GM12872 (cell line): ENCODE data around the gene DACT2.

Experiments used
- TF ChIP-seq, protein P1 (sequence below): IDR thresholded peaks from 3 replicates; pipeline ENCODE4 v1.5.1; 2011; ENCODE audit warnings: low read depth, mild to moderate bottlenecking, low read length, moderate library complexity; ENCODE audit not compliant: insufficient read depth

DACT2 gene

DNA sequence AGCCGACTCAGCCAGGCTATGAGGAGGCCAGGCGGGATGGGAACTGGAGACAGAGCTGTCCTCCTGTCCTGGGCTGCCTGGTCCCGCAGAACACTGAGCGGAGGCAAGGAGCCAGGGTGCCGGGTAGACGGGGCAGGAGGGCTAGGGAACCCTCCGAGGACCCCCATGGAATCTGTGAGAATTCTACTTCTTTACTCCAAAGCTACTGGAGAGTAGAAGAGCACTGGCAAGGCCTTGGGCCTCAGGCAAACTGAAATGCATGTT, 14.9 kb downstream of the DACT2 start:
- TF ChIP-seq, protein P1, sequence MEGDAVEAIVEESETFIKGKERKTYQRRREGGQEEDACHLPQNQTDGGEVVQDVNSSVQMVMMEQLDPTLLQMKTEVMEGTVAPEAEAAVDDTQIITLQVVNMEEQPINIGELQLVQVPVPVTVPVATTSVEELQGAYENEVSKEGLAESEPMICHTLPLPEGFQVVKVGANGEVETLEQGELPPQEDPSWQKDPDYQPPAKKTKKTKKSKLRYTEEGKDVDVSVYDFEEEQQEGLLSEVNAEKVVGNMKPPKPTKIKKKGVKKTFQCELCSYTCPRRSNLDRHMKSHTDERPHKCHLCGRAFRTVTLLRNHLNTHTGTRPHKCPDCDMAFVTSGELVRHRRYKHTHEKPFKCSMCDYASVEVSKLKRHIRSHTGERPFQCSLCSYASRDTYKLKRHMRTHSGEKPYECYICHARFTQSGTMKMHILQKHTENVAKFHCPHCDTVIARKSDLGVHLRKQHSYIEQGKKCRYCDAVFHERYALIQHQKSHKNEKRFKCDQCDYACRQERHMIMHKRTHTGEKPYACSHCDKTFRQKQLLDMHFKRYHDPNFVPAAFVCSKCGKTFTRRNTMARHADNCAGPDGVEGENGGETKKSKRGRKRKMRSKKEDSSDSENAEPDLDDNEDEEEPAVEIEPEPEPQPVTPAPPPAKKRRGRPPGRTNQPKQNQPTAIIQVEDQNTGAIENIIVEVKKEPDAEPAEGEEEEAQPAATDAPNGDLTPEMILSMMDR = no peak

GRCh38 chr6:168303982-168304751, 15.4 kb downstream of the DACT2 start:
- TF ChIP-seq, protein P1 = no peak

GRCh38 chr6:168302534-168302933, 17.0 kb downstream of the DACT2 start:
- TF ChIP-seq, protein P1 = no peak

DNA sequence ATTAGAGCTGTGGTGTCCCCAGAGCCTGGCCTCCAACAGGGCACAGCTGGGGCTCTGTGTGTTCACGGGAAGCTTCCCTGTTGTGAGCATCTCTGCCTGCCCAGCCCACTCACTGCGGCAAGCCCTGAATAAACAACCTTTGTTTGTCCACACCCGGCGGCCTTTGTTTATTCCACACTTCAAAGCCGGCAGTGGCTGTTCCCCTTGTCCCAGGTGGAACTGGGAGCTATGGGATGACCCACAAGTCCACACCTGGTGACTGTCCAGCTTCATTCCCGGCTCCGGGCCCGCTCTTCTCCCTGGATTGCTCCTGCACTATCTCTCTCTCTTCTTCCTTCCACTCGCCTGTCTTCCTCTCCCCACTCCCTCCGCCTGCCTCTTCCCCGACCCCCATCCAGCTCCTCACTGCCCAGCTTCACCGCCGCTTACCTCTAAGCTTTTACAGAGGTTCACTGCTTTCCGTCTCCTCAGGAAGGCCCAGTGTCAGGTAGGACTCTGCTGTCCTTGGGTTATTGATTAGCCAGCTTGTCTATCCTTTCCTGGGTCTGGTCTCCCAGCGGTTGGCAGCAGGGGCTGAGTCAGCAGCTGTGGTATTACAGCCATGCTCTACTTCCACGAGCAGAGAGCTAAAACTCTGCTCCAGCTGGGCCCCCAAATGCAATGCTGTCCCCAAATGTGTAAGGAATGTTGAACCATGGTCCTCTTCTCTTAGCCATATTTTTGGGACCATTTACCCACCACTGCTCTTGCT, 17.8 kb downstream of the DACT2 start:
- TF ChIP-seq, protein P1 = no peak

- TF ChIP-seq, protein P1 = no peak
Observed at GRCh38 chr6:168300975-168301647, 18.5 kb downstream of the DACT2 start.

- TF ChIP-seq, protein P1 = no peak
Observed at GRCh38 chr6:168299541-168300511, 19.8 kb downstream of the DACT2 start.

- TF ChIP-seq, protein P1 = no peak
Observed at GRCh38 chr6:168297643-168298042, 21.9 kb downstream of the DACT2 start.
